Tibial artery (tissue), 4 donors: ENCODE results near the gene ESF1.

Experiments used
- DNase-seq, 2 donors: peaks; one replicate each; pipeline ENCODE4 v3.0.0-alpha.2; 2019
- H3K27ac ChIP-seq, 2 donors: fragments of 200-600 bp; sonication (generic) in 1 of 2; 1 replicate in 1 of 2; 2 replicates in 1 of 2; pipeline ENCODE4 v1.5.1; 2018 to 2019; ENCODE audit warnings: mild to moderate bottlenecking in 1 of 2
- H3K27me3 ChIP-seq, 2 donors: fragments of 200-600 bp; sonication (generic) in 1 of 2; one replicate each; pipeline versions ENCODE4 v1.5.1 to v1.6.0; 2016 to 2019
- H3K36me3 ChIP-seq, 3 donors: fragments of 200-600 bp; sonication (generic) in 2 of 3; one replicate each; pipeline ENCODE4 v1.5.1; 2016 to 2019; ENCODE audit warnings: mild to moderate bottlenecking in 2 of 3
- H3K4me1 ChIP-seq, 4 donors: fragments of 200-600 bp; sonication (generic) in 2 of 4; 1 replicate in 3 of 4; 2 replicates in 1 of 4; pipeline ENCODE4 v1.5.1; 2016 to 2019
- H3K4me3 ChIP-seq, 2 donors: fragments of 200-600 bp; sonication (generic) in 1 of 2; 1 replicate in 1 of 2; 2 replicates in 1 of 2; pipeline ENCODE4 v1.5.1; 2018 to 2019; ENCODE audit warnings: mild to moderate bottlenecking in 2 of 2
- H3K9me3 ChIP-seq, 3 donors: fragments of 200-600 bp; sonication (generic) in 1 of 3; one replicate each; pipeline ENCODE4 v1.5.1; 2016 to 2019
- intact Hi-C: fragments of 100-400 bp; cut with DNase I; formaldehyde crosslinking; loops from one replicate; pipeline ENCODE4 v1.15.0; 2023; ENCODE audit warnings: low total_unique reads
- TF ChIP-seq, protein P1 (sequence below), 2 experiments: fragments of 200-600 bp in 1 of 2; fragments of 450-650 bp in 1 of 2; IDR thresholded peaks; one replicate each; pipeline ENCODE4 v1.5.1; 2017 to 2019; ENCODE audit warnings: antibody characterized with exemption in 2 of 2, mild to moderate bottlenecking in 1 of 2, moderate library complexity in 1 of 2

Gene ESF1

DNA sequence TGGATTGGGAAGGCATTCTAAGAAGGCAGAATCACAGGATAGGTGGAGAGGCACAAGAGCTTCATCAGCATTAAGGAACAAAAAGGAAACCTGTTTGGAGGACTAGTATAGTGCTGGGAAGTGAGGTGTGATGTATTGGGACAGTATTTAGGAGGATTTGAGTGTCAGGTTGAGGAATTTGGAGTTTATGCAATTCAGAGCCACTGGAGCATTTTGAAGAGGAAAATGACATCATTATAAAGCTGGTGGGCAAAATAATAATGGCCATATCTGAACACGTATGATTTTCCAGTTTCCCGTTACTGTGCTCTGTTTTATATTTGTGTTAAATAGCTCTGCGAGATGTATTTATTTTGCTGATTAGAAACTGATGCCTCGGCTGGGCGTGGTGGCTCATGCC lies 14.3 kb upstream of the ESF1 start:
- peaks cover 74 to 76% (median 75%) of the 10 kb centered on the region in 3 donors for H3K36me3 ChIP-seq

DNA sequence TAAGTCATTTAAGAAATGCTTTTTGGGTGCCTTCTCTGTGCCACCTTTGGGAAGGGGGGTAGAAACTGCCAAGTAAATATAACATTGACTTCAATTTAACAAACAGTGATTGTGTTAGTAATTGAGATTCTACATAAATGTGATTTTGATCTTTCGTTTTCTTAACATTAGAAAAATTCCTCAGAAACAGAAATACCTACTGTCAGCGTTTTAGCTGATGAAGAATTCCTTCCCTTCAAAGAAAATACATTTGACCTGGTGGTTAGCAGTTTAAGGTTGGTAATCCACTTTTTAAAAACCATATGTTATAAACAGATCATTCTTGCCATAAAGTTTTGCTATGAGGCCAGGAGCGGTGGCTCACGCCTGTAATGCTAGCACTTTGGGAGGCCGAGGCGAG lies 9.9 kb upstream of the ESF1 start:
- no peak overlapping the region for H3K4me3 ChIP-seq
- H3K27ac ChIP-seq, result no peak overlapping the region
- H3K36me3 ChIP-seq, result peaks cover 68 to 79% (median 73%) of the 10 kb centered on the region in 3 donors
- H3K27me3 ChIP-seq, result no peaks in the 10 kb centered on the region
- TF ChIP-seq, protein P1, sequence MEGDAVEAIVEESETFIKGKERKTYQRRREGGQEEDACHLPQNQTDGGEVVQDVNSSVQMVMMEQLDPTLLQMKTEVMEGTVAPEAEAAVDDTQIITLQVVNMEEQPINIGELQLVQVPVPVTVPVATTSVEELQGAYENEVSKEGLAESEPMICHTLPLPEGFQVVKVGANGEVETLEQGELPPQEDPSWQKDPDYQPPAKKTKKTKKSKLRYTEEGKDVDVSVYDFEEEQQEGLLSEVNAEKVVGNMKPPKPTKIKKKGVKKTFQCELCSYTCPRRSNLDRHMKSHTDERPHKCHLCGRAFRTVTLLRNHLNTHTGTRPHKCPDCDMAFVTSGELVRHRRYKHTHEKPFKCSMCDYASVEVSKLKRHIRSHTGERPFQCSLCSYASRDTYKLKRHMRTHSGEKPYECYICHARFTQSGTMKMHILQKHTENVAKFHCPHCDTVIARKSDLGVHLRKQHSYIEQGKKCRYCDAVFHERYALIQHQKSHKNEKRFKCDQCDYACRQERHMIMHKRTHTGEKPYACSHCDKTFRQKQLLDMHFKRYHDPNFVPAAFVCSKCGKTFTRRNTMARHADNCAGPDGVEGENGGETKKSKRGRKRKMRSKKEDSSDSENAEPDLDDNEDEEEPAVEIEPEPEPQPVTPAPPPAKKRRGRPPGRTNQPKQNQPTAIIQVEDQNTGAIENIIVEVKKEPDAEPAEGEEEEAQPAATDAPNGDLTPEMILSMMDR (IDR thresholded peaks at IDR 0.05), result no peak
- H3K9me3 ChIP-seq, result no peaks in the 10 kb centered on the region
- peaks cover 0 to 9% (median 0%) of the 10 kb centered on the region in 4 donors for H3K4me1 ChIP-seq
- DNase-seq, result no peak
- intact Hi-C loops, result no loop called here

More for the DNA sequence above, 14.3 kb upstream of the ESF1 start:
- no peak for DNase-seq
- H3K9me3 ChIP-seq, result no peaks in the 10 kb centered on the region
- no peaks in the 10 kb centered on the region for H3K27me3 ChIP-seq
- intact Hi-C loops, result no loop called here
- peaks cover 0 to 16% (median 8%) of the 10 kb centered on the region in 4 donors for H3K4me1 ChIP-seq
- H3K27ac ChIP-seq, result no peak overlapping the region
- no peak overlapping the region for H3K4me3 ChIP-seq
- TF ChIP-seq, protein P1 (IDR thresholded peaks at IDR 0.05), result no peak

DNA sequence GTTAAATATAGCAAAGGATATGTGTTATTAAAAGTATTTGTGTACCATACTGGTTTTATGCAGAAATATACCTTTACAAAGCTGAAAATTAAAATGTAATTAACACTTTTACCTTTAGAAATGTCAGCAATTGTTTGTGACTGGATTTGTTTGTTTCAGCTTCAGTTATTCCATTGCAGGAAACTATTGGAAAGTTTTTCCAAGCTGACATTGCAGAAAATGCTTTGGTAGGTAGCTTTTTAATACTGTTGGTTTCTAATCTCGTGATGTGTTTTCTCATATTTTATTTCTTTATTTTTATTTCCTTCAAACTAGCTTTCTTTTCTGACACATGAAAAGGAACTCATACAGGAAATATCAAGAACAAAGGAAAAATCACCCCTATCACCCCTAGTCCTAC lies 8.3 kb upstream of the ESF1 start:
- H3K4me3 ChIP-seq, result no peak overlapping the region
- peaks cover 0 to 7% (median 2%) of the 10 kb centered on the region in 4 donors for H3K4me1 ChIP-seq
- TF ChIP-seq, protein P1 (IDR thresholded peaks at IDR 0.05), result no peak
- no peaks in the 10 kb centered on the region for H3K27me3 ChIP-seq
- H3K9me3 ChIP-seq, result no peaks in the 10 kb centered on the region
- DNase-seq, result no peak
- peaks cover 60 to 75% (median 61%) of the 10 kb centered on the region in 3 donors for H3K36me3 ChIP-seq
- intact Hi-C loops, result no loop called here
- H3K27ac ChIP-seq, result no peak overlapping the region

DNA sequence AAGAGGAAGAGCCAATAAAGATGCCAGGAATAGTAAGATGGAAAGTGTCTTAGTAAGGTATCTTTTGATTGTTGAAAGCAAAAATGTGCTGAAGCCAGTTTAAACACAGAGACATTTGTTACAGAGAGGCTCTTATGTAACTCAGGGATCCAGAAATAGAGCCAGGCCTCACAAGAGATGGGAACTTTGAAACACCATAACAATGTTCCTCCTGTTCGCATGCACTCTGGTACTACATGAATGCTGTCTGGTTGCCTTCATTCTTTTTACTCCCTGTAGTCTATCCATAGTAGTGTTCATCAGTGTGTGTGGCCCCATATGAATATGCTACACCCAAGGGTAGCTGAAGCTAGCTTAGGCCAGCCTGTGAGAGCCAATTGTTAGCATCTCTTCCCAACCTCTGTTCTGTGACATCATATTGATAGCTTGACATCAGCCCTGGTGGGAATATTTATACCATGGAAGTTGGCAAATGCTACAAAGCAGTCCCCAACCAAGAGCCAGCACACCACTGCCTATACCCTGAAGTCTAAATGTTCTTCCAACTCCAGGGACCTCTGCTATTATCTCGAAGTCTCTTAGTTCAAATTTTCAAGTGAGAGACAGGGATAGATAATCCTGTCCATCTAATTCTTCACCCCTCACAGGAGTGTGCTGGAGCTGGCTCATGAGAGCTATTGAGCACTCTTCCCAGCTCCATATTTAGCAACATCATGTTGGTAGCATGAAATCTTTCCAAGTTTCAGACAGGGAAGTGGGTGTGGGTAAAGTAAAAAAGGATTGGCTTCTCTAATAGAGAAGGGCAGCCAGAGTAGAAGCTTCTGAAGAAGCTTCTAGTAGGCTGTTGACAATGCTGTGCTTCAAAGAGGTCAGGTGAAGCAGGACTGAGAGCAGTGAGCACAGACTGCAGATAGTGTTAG lies 7.1 kb upstream of the ESF1 start:
- peaks cover 49 to 68% (median 50%) of the 10 kb centered on the region in 3 donors for H3K36me3 ChIP-seq
- intact Hi-C loops, result no loop called here
- H3K27me3 ChIP-seq, result no peaks in the 10 kb centered on the region
- no peak for DNase-seq
- TF ChIP-seq, protein P1 (IDR thresholded peaks at IDR 0.05), result no peak
- H3K4me3 ChIP-seq, result no peak overlapping the region
- H3K4me1 ChIP-seq, result peaks cover 0 to 19% (median 8%) of the 10 kb centered on the region in 4 donors
- H3K9me3 ChIP-seq, result no peaks in the 10 kb centered on the region
- H3K27ac ChIP-seq, result no peak overlapping the region

DNA sequence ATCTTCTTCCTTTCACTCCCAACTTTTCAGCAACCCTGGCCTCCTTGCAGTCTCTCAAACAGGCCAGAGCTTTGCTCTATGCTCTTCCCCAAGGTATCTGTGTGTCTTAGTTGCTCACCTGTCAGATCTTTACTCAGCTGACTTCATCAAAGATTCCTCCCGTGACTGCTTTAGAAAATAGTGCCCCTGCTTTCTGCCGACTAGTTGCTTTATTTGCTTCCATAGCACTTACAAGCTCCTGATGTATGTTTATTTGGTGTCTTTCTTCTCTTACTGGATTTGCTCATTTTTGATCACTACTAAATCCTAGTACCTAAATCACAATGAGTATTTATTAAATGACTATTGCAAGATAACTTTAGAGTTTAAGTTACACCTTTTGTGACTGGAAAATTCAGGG lies 6.0 kb upstream of the ESF1 start:
- Histone ChIP-seq H3K9me3 (no peaks in the 10 kb centered on the region), H3K36me3 (peaks cover 39 to 57% (median 39%) of the 10 kb centered on the region in 3 donors), H3K27ac (no peak overlapping the region), H3K27me3 (no peaks in the 10 kb centered on the region), H3K4me3 (no peak overlapping the region), H3K4me1 (peaks cover 0 to 30% (median 15%) of the 10 kb centered on the region in 4 donors)
- DNase-seq, result no peak
- intact Hi-C loops, result no loop called here
- TF ChIP-seq, protein P1 (IDR thresholded peaks at IDR 0.05), result no peak
